BE2C (cell line): ENCODE measurements around the gene GPBP1L1.

Source experiments
- DNase-seq: peaks from one replicate; pipeline ENCODE4 v3.0.0-alpha.2; 2020
- H3K27me3 ChIP-seq: fragments of 250-450 bp; sonication (Bioruptor Pico); 2 replicates; pipeline ENCODE4 v1.5.1; 2020; ENCODE audit warnings: mild to moderate bottlenecking
- H3K36me3 ChIP-seq: fragments of 250-450 bp; sonication (Bioruptor Pico); 2 replicates; pipeline ENCODE4 v1.5.1; 2020; ENCODE audit warnings: mild to moderate bottlenecking
- H3K4me1 ChIP-seq: fragments of 250-450 bp; sonication (Bioruptor Pico); 2 replicates; pipeline ENCODE4 v1.5.1; 2020
- H3K4me3 ChIP-seq: 2 replicates; pipeline ENCODE4 v1.5.1; 2011; ENCODE audit warnings: low read depth, low read length
- H3K9me3 ChIP-seq: fragments of 250-450 bp; sonication (Bioruptor Pico); 2 replicates; pipeline ENCODE4 v1.5.1; 2020
- TF ChIP-seq, protein P1 (sequence below): IDR thresholded peaks from 2 replicates; pipeline ENCODE4 v1.5.1; 2012; ENCODE audit warnings: mild to moderate bottlenecking, low read depth, low read length

GPBP1L1 gene

DNA sequence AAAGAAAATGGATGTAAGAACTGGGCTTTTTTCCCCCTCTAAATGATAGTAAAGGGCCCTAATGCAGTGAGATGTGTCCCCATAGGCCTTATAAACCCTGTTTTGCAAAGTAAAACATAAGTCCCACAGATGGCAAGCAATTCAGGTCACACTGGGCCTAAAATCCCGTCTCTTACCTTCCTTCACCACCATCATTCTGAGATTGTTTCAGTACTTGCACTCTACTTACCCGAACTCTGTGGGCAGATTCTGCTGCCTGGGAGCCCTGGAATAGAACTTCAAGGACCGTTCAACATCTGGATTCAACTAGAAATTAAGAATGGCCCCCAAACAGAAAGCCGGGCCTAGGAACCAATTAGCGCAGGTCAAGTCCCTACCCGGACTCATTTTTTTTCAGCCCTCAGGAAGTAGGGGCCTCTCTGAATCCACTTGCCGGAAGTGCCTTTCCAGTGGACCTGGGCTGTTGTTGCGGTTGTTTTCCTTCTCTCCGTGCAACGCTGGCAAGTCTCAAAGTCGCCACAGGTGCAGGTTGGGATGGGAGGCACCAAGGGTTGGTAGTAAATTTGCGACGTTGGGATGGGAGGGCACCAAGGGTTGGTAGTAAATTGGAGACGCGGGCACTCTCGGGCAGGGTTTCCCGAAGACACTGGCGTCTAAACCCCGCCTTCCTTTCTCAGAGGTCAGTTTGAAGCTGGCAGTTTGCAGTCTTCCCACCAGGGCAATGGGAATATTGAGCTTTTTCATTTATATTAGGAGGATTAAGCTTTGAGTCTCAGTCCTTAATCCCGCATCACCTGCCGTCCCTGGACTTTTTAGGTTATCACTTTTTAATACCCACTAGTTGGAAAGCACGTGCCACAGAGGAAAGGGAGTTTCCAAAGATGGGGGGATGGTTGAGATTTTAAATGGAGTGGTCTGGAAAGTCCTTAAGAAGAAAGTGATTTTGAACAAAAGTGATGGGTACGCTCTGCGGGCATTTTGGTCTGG, 1.7 kb upstream of the GPBP1L1 start, which contains the start of gene TMEM69:
Gene TMEM69 (plus strand): TSS at position 428 of the 987 bp plus-strand sequence. CDS start 2,888 bp downstream, outside the sequence.
- TF ChIP-seq, protein P1, sequence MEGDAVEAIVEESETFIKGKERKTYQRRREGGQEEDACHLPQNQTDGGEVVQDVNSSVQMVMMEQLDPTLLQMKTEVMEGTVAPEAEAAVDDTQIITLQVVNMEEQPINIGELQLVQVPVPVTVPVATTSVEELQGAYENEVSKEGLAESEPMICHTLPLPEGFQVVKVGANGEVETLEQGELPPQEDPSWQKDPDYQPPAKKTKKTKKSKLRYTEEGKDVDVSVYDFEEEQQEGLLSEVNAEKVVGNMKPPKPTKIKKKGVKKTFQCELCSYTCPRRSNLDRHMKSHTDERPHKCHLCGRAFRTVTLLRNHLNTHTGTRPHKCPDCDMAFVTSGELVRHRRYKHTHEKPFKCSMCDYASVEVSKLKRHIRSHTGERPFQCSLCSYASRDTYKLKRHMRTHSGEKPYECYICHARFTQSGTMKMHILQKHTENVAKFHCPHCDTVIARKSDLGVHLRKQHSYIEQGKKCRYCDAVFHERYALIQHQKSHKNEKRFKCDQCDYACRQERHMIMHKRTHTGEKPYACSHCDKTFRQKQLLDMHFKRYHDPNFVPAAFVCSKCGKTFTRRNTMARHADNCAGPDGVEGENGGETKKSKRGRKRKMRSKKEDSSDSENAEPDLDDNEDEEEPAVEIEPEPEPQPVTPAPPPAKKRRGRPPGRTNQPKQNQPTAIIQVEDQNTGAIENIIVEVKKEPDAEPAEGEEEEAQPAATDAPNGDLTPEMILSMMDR: no peak
- DNase-seq: peak; percentile 65
- H3K9me3 ChIP-seq: no peaks in the 10 kb centered on the region
- H3K36me3 ChIP-seq: no peaks in the 10 kb centered on the region
- H3K27me3 ChIP-seq: no peaks in the 10 kb centered on the region
- peak within 1 kb of the TSS; percentile 93 for H3K4me3 ChIP-seq
- H3K4me1 ChIP-seq: no peaks in the 10 kb centered on the region

DNA sequence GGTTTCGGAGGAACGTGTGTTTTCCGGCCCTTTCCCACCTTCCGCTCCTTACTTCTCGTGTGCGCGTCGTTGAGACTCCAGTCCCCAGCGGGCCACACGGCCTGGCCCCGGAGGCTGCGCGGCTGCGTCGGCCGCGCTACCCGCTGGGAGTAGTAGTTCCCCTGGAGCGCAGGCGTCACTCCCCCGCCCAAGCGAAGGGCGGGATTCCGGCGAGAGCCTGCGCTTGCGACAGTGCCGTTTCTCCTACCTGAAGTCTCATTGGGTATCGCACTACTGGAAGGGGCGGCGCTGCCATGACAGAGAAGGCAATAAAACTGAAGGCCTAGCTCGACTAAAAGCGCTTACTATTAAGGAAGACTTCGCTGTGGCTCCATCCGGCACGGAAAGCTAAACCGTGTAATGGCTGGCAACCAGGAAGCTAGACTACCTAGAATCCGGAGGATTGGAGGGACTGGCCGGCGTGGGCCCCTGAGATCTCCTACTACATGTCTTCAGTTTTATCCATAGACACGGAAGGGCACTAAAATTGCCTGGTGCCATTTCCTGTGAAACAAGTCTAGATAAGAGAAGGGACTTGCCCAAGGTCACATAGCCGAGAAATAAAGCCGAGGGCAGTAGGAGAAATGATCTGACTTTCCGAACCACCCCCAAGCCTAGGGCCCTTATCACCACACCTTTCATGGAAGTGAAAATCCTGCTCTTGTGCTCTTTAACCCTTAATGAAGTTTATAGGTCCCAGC, 851 bp upstream of the GPBP1L1 start:
- H3K36me3 ChIP-seq: no peaks in the 10 kb centered on the region
- DNase-seq: peak; percentile 92
- H3K27me3 ChIP-seq: no peaks in the 10 kb centered on the region
- no peaks in the 10 kb centered on the region for H3K9me3 ChIP-seq
- TF ChIP-seq, protein P1: no peak
- peak overlapping the region; percentile 93 for H3K4me3 ChIP-seq
- no peaks in the 10 kb centered on the region for H3K4me1 ChIP-seq

DNA sequence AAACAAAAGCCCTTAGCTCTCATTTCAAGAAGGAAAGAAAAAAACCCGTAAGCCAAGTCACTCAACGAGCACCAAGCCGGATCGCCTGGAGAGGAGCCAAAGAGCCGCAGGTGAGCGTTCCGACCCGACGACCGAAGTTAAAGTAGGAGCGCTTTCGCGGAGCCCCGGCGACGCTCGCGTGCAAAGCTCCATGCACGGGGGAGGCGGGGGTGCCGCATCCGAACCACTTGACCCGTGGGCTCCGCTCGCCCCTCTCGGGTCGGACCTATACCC, 382 bp downstream of the GPBP1L1 start:
- H3K9me3 ChIP-seq: no peaks in the 10 kb centered on the region
- H3K4me3 ChIP-seq: peak overlapping the region; percentile 93
- no peaks in the 10 kb centered on the region for H3K36me3 ChIP-seq
- DNase-seq: peak; percentile 35
- H3K27me3 ChIP-seq: no peaks in the 10 kb centered on the region
- TF ChIP-seq, protein P1: no peak
- H3K4me1 ChIP-seq: no peaks in the 10 kb centered on the region

DNA sequence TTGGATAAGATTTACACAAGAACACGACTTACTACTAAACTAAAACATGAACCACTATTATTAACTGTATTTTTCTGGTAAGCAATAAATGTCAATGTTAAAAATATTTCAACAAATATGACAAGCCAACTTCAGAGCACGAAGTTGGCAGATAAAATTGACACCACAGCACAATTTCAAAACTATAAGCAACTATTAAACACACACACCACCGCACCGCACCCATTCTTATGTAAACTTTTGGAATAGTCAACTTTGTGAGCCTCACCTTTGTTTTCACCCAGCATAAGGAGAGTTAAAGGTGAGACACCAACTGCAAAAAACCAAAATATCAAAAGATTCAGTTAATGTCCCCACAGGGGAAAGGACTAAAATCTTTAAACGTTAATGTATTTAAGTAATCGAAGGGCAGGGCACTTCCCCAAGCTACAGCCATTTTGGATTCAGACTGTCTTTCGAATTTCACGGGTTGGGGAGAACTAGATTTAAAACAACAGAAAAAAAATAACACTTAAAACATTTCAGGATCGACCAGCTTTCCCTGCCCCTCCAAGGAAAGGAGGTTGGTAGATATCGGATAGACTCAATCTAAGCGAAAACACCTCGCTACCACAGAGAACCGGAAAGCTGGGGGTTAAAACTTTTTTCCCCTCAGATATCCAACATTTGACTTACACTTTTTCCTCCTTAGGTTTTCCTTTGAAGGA, 872 bp downstream of the GPBP1L1 start:
- Histone ChIP-seq H3K9me3 (no peaks in the 10 kb centered on the region), H3K27me3 (no peaks in the 10 kb centered on the region), H3K36me3 (no peaks in the 10 kb centered on the region), H3K4me3 (peak overlapping the region; percentile 93), H3K4me1 (no peaks in the 10 kb centered on the region)
- no peak for DNase-seq
- TF ChIP-seq, protein P1: no peak

DNA sequence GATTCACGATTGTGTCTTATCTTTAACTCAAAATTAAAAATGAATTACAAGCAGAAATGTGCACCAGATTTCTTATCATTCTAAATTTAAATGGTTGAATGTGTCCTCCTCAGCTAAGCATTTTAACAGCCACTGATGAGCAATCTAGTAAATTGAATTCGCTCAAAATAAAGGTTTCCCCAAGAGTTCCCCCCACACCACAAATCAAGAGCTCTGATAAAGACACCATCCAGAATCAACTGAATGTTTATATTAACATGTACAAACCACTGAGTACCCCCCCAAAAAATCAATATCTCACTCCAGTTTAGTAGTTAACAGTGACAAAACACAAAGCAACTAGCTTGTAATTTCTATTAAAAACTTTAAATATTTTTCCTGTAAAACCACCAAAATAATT, 1.9 kb downstream of the GPBP1L1 start:
- Histone ChIP-seq H3K4me1 (no peaks in the 10 kb centered on the region), H3K36me3 (no peaks in the 10 kb centered on the region), H3K27me3 (no peaks in the 10 kb centered on the region), H3K9me3 (no peaks in the 10 kb centered on the region), H3K4me3 (peak overlapping the region; percentile 93)
- no peak for DNase-seq
- TF ChIP-seq, protein P1: no peak
